Testis (tissue), 2 donors: ENCODE measurements around the gene SLC7A9.

Source experiments
- POLR2A ChIP-seq: fragments of 450-650 bp; IDR thresholded peaks from one replicate; pipeline ENCODE4 v1.6.1; 2017; ENCODE audit warnings: antibody characterized with exemption, mild to moderate bottlenecking, moderate library complexity
- TF ChIP-seq, protein P1 (sequence below), 3 experiments: fragments of 450-650 bp in 2 of 3; fragments of 200-600 bp in 1 of 3; sonication (generic) in 1 of 3; IDR thresholded peaks; one replicate each; pipeline ENCODE4 v1.5.1; 2016 to 2019; ENCODE audit warnings: antibody characterized with exemption in 3 of 3, mild to moderate bottlenecking in 2 of 3, moderate library complexity in 1 of 3

GRCh38 chr19:32798201-32798600, 71.4 kb downstream of the SLC7A9 start:
- TF ChIP-seq POLR2A = no peak
- TF ChIP-seq, protein P1, sequence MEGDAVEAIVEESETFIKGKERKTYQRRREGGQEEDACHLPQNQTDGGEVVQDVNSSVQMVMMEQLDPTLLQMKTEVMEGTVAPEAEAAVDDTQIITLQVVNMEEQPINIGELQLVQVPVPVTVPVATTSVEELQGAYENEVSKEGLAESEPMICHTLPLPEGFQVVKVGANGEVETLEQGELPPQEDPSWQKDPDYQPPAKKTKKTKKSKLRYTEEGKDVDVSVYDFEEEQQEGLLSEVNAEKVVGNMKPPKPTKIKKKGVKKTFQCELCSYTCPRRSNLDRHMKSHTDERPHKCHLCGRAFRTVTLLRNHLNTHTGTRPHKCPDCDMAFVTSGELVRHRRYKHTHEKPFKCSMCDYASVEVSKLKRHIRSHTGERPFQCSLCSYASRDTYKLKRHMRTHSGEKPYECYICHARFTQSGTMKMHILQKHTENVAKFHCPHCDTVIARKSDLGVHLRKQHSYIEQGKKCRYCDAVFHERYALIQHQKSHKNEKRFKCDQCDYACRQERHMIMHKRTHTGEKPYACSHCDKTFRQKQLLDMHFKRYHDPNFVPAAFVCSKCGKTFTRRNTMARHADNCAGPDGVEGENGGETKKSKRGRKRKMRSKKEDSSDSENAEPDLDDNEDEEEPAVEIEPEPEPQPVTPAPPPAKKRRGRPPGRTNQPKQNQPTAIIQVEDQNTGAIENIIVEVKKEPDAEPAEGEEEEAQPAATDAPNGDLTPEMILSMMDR (IDR thresholded peaks at IDR 0.05) = no peak
